K562 (cell line): ENCODE measurements around the gene PIK3AP1. TPM values are rescaled to one million over a fixed set of nuclear protein-coding genes. Genes with fewer than 3 reads are reported as not detected.

ENCODE experiments used
- CREB3L1 ChIP-seq: fragments of 450-650 bp; IDR thresholded peaks from 2 replicates; pipeline ENCODE4 v1.6.1; 2014; ENCODE audit warnings: low read depth, mild to moderate bottlenecking, moderate library complexity, borderline replicate concordance
- CXXC5 ChIP-seq: fragments of 250-450 bp; sonication (Bioruptor Pico); IDR thresholded peaks from 2 replicates; pipeline ENCODE4 v1.8.0; 2022; ENCODE audit warnings: inconsistent platforms, mild to moderate bottlenecking, moderate library complexity
- EP300 ChIP-seq: IDR thresholded peaks from 2 replicates; pipeline ENCODE4 v1.6.1; 2012; ENCODE audit warnings: low read length, improper control_type of control experiment
- GABPA ChIP-seq: fragments of 200-800 bp; sonication (Bioruptor generic); conservative IDR thresholded peaks from 2 replicates; pipeline ENCODE4 v1.6.1; 2016; ENCODE audit warnings: low read depth, missing genetic modification characterization, missing compliant biosample characterization
- GATA2 ChIP-seq: sonication (generic); formaldehyde crosslinking; IDR thresholded peaks from 2 replicates; pipeline ENCODE4 v1.4.0; 2020; ENCODE audit warnings: mild to moderate bottlenecking, missing genetic modification reagents
- KDM4B ChIP-seq, 2 experiments: fragments of 450-650 bp in 1 of 2; sonication (generic) in 1 of 2; IDR thresholded peaks; 2 replicates each; pipeline ENCODE4 v1.6.1; 2016 to 2017; ENCODE audit warnings: borderline replicate concordance in 2 of 2, antibody characterized with exemption in 1 of 2, low read depth in 1 of 2, mild to moderate bottlenecking in 1 of 2
- MAX ChIP-seq: sonication (generic); formaldehyde crosslinking; IDR thresholded peaks from 2 replicates; pipeline ENCODE4 v1.9.0; 2022; ENCODE audit warnings: mild to moderate bottlenecking, missing genetic modification reagents
- MAZ ChIP-seq, 2 experiments: fragments of 450-650 bp in 1 of 2; sonication (generic) in 1 of 2; formaldehyde crosslinking; IDR thresholded peaks in 1 of 2; conservative IDR thresholded peaks in 1 of 2; 2 replicates each; pipeline versions ENCODE4 v1.4.0 to v1.5.0; 2020; ENCODE audit warnings: mild to moderate bottlenecking in 1 of 2, missing genetic modification reagents in 1 of 2
- MYC ChIP-seq, 2 experiments: fragments of 250-450 bp in 1 of 2; sonication (Bioruptor Pico) in 1 of 2; IDR thresholded peaks; 2 replicates each; pipeline versions ENCODE4 v1.5.1 to v1.6.1; 2012 to 2021; ENCODE audit warnings: low read depth in 2 of 2, borderline replicate concordance in 1 of 2, improper control_type of control experiment in 1 of 2, low read length in 1 of 2, mild to moderate bottlenecking in 1 of 2, moderate library complexity in 1 of 2
- NFATC3 ChIP-seq: fragments of 450-650 bp; IDR thresholded peaks from 2 replicates; pipeline ENCODE4 v1.6.1; 2017; ENCODE audit warnings: mild to moderate bottlenecking
- NR2C2 ChIP-seq, 2 experiments: fragments of 200-800 bp in 1 of 2; sonication (Bioruptor generic) in 1 of 2; sonication (generic) in 1 of 2; formaldehyde crosslinking in 1 of 2; IDR thresholded peaks; 2 replicates each; pipeline versions ENCODE4 v1.6.1 to v1.8.0; 2016 to 2022; ENCODE audit warnings: mild to moderate bottlenecking in 1 of 2, missing compliant biosample characterization in 1 of 2, missing genetic modification characterization in 1 of 2, missing genetic modification reagents in 1 of 2
- NR3C1 ChIP-seq: sonication (generic); formaldehyde crosslinking; IDR thresholded peaks from 2 replicates; pipeline ENCODE4 v1.8.1; 2022; ENCODE audit warnings: missing genetic modification reagents
- PKNOX1 ChIP-seq: fragments of 450-650 bp; IDR thresholded peaks from 2 replicates; pipeline ENCODE4 v1.6.1; 2016
- POLR2AphosphoS2 ChIP-seq: IDR thresholded peaks from 2 replicates; pipeline ENCODE4 v1.6.1; 2012; ENCODE audit warnings: low read length, improper control_type of control experiment
- POLR2AphosphoS5 ChIP-seq: IDR thresholded peaks from 2 replicates; pipeline ENCODE4 v1.6.1; 2011; ENCODE audit warnings: mild to moderate bottlenecking, low read depth, low read length, moderate library complexity; ENCODE audit not compliant: control insufficient read depth, insufficient read depth
- POLR2B ChIP-seq: fragments of 450-650 bp; IDR thresholded peaks from 2 replicates; pipeline ENCODE4 v1.6.1; 2018; ENCODE audit warnings: low read depth; ENCODE audit not compliant: partially characterized antibody
- RNF2 ChIP-seq: sonication (generic); IDR thresholded peaks from 2 replicates; pipeline ENCODE4 v1.6.1; 2016
- TCF15 ChIP-seq: fragments of 250-450 bp; sonication (Bioruptor Pico); IDR thresholded peaks from 2 replicates; pipeline ENCODE4 v1.8.0; 2022; ENCODE audit warnings: moderate library complexity, mild to moderate bottlenecking, inconsistent platforms
- TGIF2 ChIP-seq: sonication (generic); formaldehyde crosslinking; IDR thresholded peaks from 2 replicates; pipeline ENCODE4 v1.8.1; 2022; ENCODE audit warnings: mild to moderate bottlenecking, missing genetic modification reagents, moderate library complexity
- TOE1 ChIP-seq, 2 experiments: fragments of 450-650 bp in 1 of 2; sonication (generic) in 1 of 2; formaldehyde crosslinking in 1 of 2; IDR thresholded peaks; 2 replicates each; pipeline versions ENCODE4 v1.7.1 to v1.8.0; 2016 to 2022; ENCODE audit warnings: borderline replicate concordance in 2 of 2, mild to moderate bottlenecking in 2 of 2, antibody characterized with exemption in 1 of 2, inconsistent platforms in 1 of 2, low read depth in 1 of 2, missing genetic modification reagents in 1 of 2, moderate library complexity in 1 of 2
- XRCC3 ChIP-seq: fragments of 450-650 bp; IDR thresholded peaks from 2 replicates; pipeline ENCODE4 v1.6.1; 2017; ENCODE audit warnings: mild to moderate bottlenecking, moderate library complexity
- ZBTB1 ChIP-seq: sonication (generic); formaldehyde crosslinking; IDR thresholded peaks from 2 replicates; pipeline ENCODE4 v1.8.1; 2023; ENCODE audit warnings: missing genetic modification reagents, low read depth, mild to moderate bottlenecking, borderline replicate concordance
- ZC3H8 ChIP-seq: fragments of 450-650 bp; IDR thresholded peaks from 2 replicates; pipeline ENCODE4 v1.6.1; 2017
- polyA plus RNA-seq, 8 experiments: library from polyadenylated mRNA; depleted of rRNA in 4 of 8; stranded (reverse) in 5 of 8; unstranded in 3 of 8; fragments of >200 nt; fragmentation: Nextera tagmentation in 2 of 8; fragmentation: Illumina TruSeq in 1 of 8; extraction: Ambion mirVana in 2 of 8; extraction: Trizol in 1 of 8; gene quantifications; 2 replicates each; pipeline versions ENCODE4 v1.2.1 to v1.2.3, GENCODE V29; 2011 to 2014; ENCODE audit warnings: inconsistent platforms in 1 of 8, missing spikeins in 1 of 8
- total RNA-seq, 7 experiments: library from RNA; depleted of rRNA in 6 of 7; stranded (reverse); fragments of >200 nt in 6 of 7; fragmentation: Illumina TruSeq in 2 of 7; extraction: Trizol in 2 of 7; gene quantifications; 2 replicates each; pipeline versions ENCODE4 v1.2.1 to v1.2.3, GENCODE V29; 2011 to 2021; ENCODE audit warnings: low replicate concordance in 1 of 7

The PIK3AP1 gene
- total and polyA plus RNA-seq, 9 of the 15 experiments (the other 6 are each of a cell fraction or from before 2014, with no cell fraction given), result 0.20 to 2.4 (median 1.4) TPM

- TF ChIP-seq GABPA (tag) (peak; percentile 92), RNF2 (no peak), ZC3H8 (no peak), CXXC5 (CRISPR knock-in tag) (peak; percentile 91), TCF15 (CRISPR knock-in tag) (no peak), MAX (CRISPR knock-in tag) (no peak), XRCC3 (no peak), POLR2B (peak; percentile 28), CREB3L1 (peak; percentile 95), MYC (IDR thresholded peaks at IDR 0.05; ENCODE audit: low read depth, low read length) (peak; percentile 73), MYC (CRISPR knock-in tag; IDR thresholded peaks at IDR 0.05; ENCODE audit: borderline replicate concordance, low read depth) (no peak), GATA2 (no peak), POLR2AphosphoS2 (no peak), MAZ (CRISPR knock-in tag; conservative IDR thresholded peaks at IDR 0.05 in 1 of 2, IDR thresholded peaks at IDR 0.05 in 1 of 2) (peak; percentile 56 to 82), TOE1 (IDR thresholded peaks at IDR 0.05; ENCODE audit: borderline replicate concordance) (no peak), TOE1 (CRISPR knock-in tag; IDR thresholded peaks at IDR 0.05; ENCODE audit: borderline replicate concordance, low read depth) (no peak), NR3C1 (CRISPR knock-in tag) (peak; percentile 64; the same call in 1 of the 2 replicates), TGIF2 (CRISPR knock-in tag) (0 out of 2 replicates have a peak, but pooled peaks have one; percentile 75), ZBTB1 (CRISPR knock-in tag) (peak; percentile 26; the same call in 1 of the 2 replicates), NR2C2 (CRISPR knock-in tag; IDR thresholded peaks at IDR 0.05) (no peak), NR2C2 (tag; IDR thresholded peaks at IDR 0.05) (peak; percentile 88), POLR2AphosphoS5 (peak; percentile 49), EP300 (no peak), PKNOX1 (peak; percentile 6; the same call in 1 of the 2 replicates), KDM4B (IDR thresholded peaks at IDR 0.05; ENCODE audit: borderline replicate concordance in 2 of 2, low read depth in 1 of 2) (0 out of 4 replicates have a peak, but pooled peaks of 1 of the 2 experiments have one; percentile 48), NFATC3 (no peak)
Measured at GRCh38 chr10:96586419-96587263, 133.7 kb downstream of the PIK3AP1 start, which contains the start of gene TM9SF3 (continued).
